Mucosa of descending colon (tissue), 3 donors: ENCODE results near the gene MS4A14. TPM values are rescaled to one million over a fixed set of nuclear protein-coding genes. Genes with fewer than 3 reads are reported as not detected.

ENCODE experiments used
- ATAC-seq: fragments of 200-7000 bp; cut with Tn5 transposase; one replicate; pipeline ENCODE4 v1.9.1; 2020; ENCODE audit warnings: mild to moderate bottlenecking, moderate library complexity
- DNase-seq, 3 donors: peaks; one replicate each; pipeline ENCODE4 v3.0.0-alpha.2; 2020
- H3K36me3 ChIP-seq: fragments of 200-600 bp; one replicate; pipeline ENCODE4 v1.8.0; 2021; ENCODE audit warnings: low read depth, mild to moderate bottlenecking
- H3K4me1 ChIP-seq: fragments of 200-600 bp; one replicate; pipeline ENCODE4 v1.8.0; 2021; ENCODE audit warnings: low read depth, mild to moderate bottlenecking
- H3K4me3 ChIP-seq: fragments of 200-600 bp; one replicate; pipeline ENCODE4 v1.8.0; 2021; ENCODE audit warnings: mild to moderate bottlenecking
- H3K9me3 ChIP-seq: fragments of 200-600 bp; one replicate; pipeline ENCODE4 v1.8.0; 2021; ENCODE audit warnings: mild to moderate bottlenecking
- intact Hi-C, 2 donors: fragments of 100-400 bp; cut with DNase I in 1 of 2; cut with micrococcal nuclease in 1 of 2; formaldehyde crosslinking; loops; one replicate each; pipeline versions ENCODE4 v1.11.0 to v1.11.1; 2022; cut with DNase I, micrococcal nuclease
- long read RNA-seq, 2 donors: library from polyadenylated mRNA; unstranded; transcript quantifications; one replicate each; pipeline ENCODE4 v2.0.0, GENCODE V29; 2019 to 2021
- total RNA-seq, 3 donors: library from RNA; stranded (reverse); fragmentation: NEBNext Ultra II Directional in 2 of 3; extraction: Animal tissue kit (Norgen Biotek cat#: 25700) in 2 of 3; gene quantifications; one replicate each; pipeline versions ENCODE4 v1.2.1 to v1.2.4, GENCODE V29; 2021 to 2023
- TF ChIP-seq, protein P1 (sequence below): fragments of 200-600 bp; IDR thresholded peaks from one replicate; pipeline ENCODE4 v1.8.0; 2022; ENCODE audit warnings: antibody characterized with exemption, mild to moderate bottlenecking
- donor health status: DM: no; HTN: no; CAD: no; lungs with moderate emphysema.
- donor health status: DM: no; HTN: no; CAD: no.
- donor health status: DM: no; HTN: yes; CAD: no.

Gene MS4A14
- 1 to 10 TPM in 1 of 3 donors, under 1 TPM in 2; 0.41 to 1.1 (median 0.98) TPM for total RNA-seq
- long read RNA-seq, donor 1, partial matches to known transcripts, result 0 of 2 reads
- long read RNA-seq, donor 1, other reads (novel, unspliced or antisense), result 2 of 2 reads
- long read RNA-seq, donor 2, result 0 reads

GRCh38 chr11:60396382-60396781 lies at the start of gene MS4A14:
Gene MS4A14, plus strand, starts transcription at chr11:60396459. Its CDS starts 120 bp downstream, at chr11:60396579.
- H3K4me1 ChIP-seq, result no peaks in the 10 kb centered on the region
- no peaks in the 10 kb centered on the region for H3K36me3 ChIP-seq
- no peak within 1 kb of the TSS for H3K4me3 ChIP-seq
- no peaks in the 10 kb centered on the region for H3K9me3 ChIP-seq
- TF ChIP-seq, protein P1, sequence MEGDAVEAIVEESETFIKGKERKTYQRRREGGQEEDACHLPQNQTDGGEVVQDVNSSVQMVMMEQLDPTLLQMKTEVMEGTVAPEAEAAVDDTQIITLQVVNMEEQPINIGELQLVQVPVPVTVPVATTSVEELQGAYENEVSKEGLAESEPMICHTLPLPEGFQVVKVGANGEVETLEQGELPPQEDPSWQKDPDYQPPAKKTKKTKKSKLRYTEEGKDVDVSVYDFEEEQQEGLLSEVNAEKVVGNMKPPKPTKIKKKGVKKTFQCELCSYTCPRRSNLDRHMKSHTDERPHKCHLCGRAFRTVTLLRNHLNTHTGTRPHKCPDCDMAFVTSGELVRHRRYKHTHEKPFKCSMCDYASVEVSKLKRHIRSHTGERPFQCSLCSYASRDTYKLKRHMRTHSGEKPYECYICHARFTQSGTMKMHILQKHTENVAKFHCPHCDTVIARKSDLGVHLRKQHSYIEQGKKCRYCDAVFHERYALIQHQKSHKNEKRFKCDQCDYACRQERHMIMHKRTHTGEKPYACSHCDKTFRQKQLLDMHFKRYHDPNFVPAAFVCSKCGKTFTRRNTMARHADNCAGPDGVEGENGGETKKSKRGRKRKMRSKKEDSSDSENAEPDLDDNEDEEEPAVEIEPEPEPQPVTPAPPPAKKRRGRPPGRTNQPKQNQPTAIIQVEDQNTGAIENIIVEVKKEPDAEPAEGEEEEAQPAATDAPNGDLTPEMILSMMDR, result no peak
- no peak for DNase-seq
- ATAC-seq, result peak; percentile 41
- intact Hi-C loops, result no loop called here

DNA sequence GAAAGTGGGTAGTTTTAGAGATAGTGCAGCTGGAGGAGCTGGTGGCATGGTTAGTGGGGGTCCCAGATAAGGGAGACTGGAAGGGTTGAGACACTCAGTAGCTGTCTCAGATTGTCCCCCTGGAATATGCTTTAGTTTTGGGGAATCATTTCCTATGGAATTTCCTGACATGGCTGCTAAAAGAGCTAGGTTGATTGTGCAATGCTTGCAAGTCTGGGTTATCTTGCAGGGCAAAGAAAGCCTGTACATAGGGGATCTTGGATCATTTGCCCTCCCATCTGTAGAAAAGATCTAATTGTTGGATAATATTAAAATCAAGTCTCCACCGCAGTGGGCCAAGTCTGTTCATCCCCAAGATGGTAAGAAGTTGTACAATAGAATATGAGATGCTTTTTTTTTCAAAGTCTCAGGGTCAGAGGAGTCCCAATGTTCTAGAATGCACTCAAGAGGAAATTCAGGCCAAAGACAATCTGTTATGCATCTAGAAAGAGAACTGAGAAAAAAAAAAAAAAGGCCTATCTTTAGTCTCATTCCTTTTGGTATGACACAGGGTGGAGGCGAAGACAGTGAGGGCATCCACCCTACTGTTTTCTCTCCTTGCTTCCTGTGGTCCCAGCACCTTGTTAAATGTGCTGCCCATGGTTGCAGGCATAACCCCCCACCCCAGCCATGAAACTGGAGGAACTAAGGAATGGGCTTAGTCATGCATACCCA lies 49.0 kb upstream of the MS4A14 start:
- intact Hi-C loops, result no loop called here
- ATAC-seq (no peak), DNase-seq (no peak)
- Histone ChIP-seq H3K9me3 (no peaks in the 10 kb centered on the region), H3K4me1 (no peaks in the 10 kb centered on the region), H3K36me3 (no peaks in the 10 kb centered on the region), H3K4me3 (no peak overlapping the region)
- TF ChIP-seq, protein P1, result no peak

DNA sequence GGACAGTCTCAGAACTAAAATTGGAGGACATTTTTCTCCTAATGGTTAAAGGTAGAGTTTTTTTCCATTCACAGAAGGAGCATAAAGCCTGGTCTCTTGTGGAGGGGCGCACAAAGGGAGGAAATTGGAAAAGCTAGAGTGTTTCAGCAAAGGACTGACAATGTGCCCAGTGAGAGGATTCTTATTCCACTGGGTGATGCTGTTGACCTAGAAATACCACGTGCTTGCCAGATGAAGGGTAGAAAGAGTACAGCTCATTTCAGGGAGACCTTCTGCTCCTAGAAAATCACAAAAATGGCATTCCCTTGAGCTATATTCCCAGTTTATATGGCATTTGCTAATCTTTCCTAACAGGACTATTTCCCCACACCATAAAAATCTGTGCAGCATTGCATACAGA lies 48.1 kb upstream of the MS4A14 start:
- ATAC-seq (no peak), DNase-seq (no peak)
- Histone ChIP-seq H3K4me1 (no peaks in the 10 kb centered on the region), H3K4me3 (no peak overlapping the region), H3K9me3 (no peaks in the 10 kb centered on the region), H3K36me3 (no peaks in the 10 kb centered on the region)
- intact Hi-C loops, result no loop called here
- TF ChIP-seq, protein P1, result no peak

DNA sequence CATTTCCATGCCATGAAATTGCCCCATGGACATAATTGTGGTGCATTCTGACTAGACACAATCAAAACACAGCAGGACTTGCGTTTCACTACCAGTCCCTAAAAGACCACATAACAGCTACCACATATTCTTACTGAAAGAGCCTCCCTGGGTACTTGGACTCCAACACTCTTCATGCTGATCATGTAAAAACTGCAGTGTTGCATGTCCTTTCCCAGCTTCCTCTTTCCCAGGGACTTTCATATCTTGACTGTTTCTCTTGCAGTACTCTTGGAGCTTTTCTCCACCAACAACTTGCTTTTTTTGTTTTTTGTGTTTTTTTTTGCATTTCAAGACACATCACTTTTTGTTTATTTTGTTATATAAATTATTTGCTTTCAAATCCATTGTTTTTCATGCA lies 46.3 kb upstream of the MS4A14 start:
- no peaks in the 10 kb centered on the region for H3K4me1 ChIP-seq
- TF ChIP-seq, protein P1, result no peak
- H3K4me3 ChIP-seq, result no peak overlapping the region
- no peaks in the 10 kb centered on the region for H3K9me3 ChIP-seq
- ATAC-seq (no peak), DNase-seq (no peak)
- intact Hi-C loops, result no loop called here
- no peaks in the 10 kb centered on the region for H3K36me3 ChIP-seq

DNA sequence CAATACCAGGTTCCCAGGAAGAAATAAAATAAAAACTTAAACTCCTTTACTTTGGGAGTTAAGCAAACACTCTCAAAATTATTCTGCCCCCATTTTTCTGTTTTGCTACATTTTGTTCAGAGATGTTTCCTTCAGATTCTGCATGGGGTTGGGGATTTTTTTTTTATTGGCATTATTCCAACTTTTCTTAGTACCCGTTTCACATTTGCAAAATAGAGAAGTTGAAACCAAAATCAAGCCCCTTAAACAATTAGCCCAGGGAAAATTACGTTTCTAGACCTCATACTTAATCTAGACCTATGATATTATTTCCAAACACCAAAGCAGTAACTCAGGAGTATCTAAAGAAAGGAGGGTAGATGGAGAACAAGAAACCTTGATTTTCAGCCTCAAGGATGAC lies 38.5 kb upstream of the MS4A14 start:
- Histone ChIP-seq H3K4me3 (no peak overlapping the region), H3K4me1 (no peaks in the 10 kb centered on the region), H3K9me3 (peaks cover 10% of the 10 kb centered on the region), H3K36me3 (no peaks in the 10 kb centered on the region)
- intact Hi-C loops, result no loop called here
- ATAC-seq (no peak), DNase-seq (no peak)
- TF ChIP-seq, protein P1, result no peak
